ENCODE results near the gene TNNI2.

DNA sequence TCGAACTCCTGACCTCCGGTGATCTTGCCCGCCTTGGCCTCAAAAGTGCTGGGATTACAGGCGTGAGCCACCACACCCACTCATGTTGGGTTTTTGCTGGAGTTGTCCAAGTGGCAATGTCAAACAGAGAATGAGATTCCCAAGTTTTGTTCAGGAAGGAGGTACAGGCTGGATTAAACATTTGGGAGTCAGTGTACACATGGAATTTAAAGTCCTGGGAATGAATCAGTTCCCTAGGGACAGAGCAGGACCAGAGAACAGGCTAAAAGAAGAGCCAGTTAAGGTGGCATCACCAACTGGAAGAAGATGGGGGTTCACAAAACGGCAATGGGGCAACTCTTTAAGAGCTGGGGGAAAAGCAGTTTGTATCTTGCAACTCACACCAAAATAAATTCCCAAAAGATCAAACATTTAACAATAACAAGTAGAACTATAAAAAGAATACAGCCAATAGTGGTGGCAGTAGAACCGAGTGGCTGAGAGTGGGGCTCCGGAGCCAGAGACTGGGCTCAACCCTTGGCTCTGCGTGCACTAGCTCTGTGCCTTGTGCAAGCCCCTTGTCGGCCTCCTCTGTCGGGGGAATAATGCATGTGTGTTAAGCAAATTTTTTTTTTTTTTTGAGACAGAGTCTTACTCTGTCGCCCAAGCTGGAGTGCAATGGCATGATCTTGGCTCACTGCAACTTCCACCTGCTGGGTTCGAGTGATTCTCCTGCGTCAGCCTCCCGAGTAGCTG, 41.2 kb upstream of the TNNI2 start:
- TF ChIP-seq CTCF (IDR thresholded peaks at IDR 0.05) (no peak), EZH2 (IDR thresholded peaks at IDR 0.05; ENCODE audit: borderline replicate concordance, insufficient read depth, low read depth, low read length, poor library complexity, severe bottlenecking) (no peak)
